HG02840 (cell line): ENCODE results near the gene PAX3.

Source experiments
- ATAC-seq: cut with Tn5 transposase; IDR thresholded peaks from one replicate; pipeline ENCODE4 v1.9.1; 2021; ENCODE audit warnings: mild to moderate bottlenecking, moderate library complexity, moderate number of reproducible peaks; ENCODE audit not compliant: unreplicated experiment, low FRiP score

Gene PAX3

GRCh38 chr2:222299906-222300725 lies 1.3 kb upstream of the PAX3 start:
- ATAC-seq, result no peak

GRCh38 chr2:222298001-222298310 lies 842 bp downstream of the PAX3 start:
- ATAC-seq, result no peak

- no peak for ATAC-seq
Measured at GRCh38 chr2:222297600-222297935, 1.2 kb downstream of the PAX3 start.

- ATAC-seq, result no peak
Measured at GRCh38 chr2:222296911-222297599, 1.7 kb downstream of the PAX3 start.

- no peak for ATAC-seq
Measured at GRCh38 chr2:222296311-222296741, 2.5 kb downstream of the PAX3 start.

DNA sequence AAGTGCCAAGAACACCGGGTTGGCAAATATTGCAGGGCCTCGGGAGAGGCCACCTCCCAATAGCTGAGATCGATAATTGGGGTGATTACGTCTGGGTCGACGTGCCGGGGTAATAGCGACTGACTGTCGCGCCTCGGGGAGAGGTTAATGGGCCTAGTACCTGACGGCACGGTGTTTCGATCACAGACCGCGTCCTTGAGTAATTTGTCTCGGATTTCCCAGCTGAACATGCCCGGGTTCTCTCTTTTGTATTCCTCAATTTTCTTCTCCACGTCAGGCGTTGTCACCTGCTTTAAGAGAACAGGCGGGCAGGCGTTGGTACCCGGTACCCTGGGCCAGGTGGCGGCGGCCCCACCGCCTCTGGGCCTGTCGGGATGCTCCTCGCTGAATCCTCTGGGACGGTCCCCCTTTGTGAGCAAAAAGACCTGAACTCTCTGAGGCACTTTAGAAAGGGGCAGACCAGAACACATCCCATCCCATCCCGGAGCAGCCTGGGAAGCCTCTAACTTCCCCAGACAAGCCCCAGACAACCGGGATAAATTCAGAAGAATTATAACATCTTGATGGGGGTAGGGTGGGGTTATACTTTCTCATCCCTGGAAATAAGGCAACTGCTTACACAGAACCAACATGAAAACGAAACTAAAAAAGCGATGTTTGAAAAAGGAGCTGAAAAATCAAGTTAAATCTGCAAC lies 3.3 kb downstream of the PAX3 start:
- no peak for ATAC-seq

DNA sequence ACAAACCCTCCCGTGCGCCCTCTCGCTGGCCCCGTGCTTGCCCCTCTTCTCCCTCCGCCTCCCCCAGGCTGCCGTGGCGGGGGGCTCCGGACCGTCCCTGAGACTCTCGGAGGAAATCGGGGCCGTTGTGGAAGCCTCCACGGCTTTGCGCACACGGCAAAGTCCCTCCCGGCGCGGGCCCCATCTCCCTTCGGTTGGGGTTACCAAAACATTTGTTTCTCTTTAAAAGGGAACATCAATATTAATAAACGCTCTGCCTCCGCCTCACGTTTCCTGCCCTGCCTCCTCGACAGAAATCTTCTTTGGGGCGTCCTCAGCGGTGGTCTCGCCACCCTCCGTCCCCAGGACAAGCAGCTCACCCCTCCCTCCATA lies 3.8 kb downstream of the PAX3 start:
- no peak for ATAC-seq

- ATAC-seq, result no peak
Measured at GRCh38 chr2:222293660-222294630, 4.9 kb downstream of the PAX3 start.

- ATAC-seq, result no peak
Measured at GRCh38 chr2:222292149-222293134, 6.4 kb downstream of the PAX3 start.

DNA sequence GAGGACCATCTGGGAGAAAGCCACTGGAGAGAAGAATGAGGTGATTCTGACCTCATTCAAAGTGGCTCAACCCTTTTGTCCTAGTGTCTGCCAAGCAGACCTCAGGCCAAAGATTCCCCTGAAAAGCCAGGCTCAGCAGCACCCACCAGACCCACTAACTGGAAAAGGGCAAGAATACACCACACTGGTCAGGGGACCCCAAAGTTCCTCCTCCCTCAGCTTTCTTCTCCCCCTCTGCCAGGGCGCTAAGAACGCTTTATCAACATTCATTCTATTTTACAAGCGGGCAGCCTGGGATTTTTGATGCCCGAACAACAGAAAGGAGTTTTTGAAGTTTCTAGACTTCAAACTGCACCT lies 7.3 kb downstream of the PAX3 start:
- no peak for ATAC-seq

GRCh38 chr2:222290736-222291484 lies 7.9 kb downstream of the PAX3 start:
- ATAC-seq, result no peak

DNA sequence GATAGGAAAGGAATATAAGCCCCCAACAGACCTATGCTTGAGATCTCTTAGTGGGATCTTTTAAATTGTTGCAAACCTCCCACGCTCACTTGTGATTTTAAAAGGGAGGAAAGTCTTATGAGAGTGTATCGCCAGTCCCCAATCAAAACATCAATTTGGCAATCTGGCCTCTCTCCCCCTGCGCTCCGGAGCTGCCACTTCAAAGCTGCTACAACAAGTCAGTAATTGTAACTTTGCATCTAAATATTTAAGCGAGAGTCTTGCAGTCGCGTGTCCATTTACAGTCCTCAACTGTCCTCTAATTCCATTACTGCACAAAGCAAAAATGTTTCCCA lies 8.4 kb downstream of the PAX3 start:
- ATAC-seq, result no peak

DNA sequence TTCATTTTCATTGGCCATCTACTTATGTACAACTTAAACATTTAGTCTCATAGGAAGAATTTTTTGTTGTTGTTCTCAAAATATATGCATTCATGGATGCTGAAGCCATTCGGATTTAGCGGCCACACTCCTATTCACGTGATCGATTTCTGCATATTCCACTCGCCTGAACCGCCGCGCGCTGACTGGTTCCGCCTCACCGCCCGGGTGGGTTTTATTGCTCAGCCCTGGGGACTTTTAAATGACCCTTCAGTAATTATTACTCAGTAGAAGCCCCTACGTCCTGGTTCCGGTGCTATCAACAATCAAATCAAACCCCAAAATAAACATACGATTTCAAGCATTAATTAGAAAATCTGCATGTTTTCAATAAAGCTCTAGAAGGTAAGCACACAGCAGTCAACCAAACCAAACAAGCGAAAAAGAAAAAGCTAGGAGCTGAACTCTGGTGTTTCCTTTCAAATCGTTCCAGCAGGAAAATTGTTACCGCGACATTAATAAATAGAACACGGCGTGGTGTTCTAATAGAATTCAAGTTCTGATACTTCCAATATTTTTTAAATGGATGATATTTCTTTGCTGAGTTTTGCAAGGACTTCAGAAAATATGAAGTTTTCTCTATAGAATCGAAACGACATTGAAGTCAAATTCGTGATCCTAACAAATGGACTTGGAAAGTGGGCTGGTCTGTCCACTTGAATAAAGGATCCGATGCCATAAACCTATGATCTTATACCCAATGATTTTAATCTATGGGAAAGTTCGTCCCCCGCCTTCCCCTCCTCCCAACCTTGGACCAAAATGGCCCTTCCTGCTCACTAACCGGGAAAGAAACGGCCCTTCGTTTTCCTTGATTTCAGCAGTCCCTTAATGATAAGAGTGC lies 9.3 kb downstream of the PAX3 start:
- ATAC-seq, result no peak

DNA sequence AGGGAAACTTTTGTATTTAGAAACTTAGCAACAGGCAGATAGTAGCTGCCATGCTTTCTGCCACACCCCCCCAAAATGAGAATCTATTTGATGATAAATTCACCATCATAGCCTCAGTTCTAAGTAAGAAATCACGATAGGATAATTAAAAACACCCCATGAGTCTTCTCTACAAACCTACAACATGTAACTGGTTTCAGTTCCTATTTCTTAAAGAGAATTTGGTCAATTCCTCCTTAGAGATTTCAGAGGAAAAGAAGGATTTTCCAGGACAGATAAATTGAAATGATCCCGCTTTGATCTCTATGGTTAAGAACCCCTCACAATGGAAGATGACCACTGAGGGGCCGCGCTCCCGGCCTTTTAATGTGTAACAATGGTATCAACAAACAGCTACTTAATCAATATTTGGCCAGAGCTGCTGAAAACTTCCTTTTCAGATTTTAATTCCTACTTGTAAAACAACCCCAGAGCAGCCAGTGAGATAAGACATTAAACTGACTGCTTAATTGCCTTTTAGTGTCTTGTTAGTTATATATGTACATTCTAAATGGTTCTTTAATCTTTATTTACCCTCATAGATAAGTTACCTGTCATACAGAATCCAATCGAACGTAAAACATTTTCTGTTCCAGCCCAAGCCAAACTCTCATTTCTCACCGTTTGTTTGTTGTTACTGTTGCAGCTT lies 10.1 kb downstream of the PAX3 start:
- ATAC-seq, result no peak

DNA sequence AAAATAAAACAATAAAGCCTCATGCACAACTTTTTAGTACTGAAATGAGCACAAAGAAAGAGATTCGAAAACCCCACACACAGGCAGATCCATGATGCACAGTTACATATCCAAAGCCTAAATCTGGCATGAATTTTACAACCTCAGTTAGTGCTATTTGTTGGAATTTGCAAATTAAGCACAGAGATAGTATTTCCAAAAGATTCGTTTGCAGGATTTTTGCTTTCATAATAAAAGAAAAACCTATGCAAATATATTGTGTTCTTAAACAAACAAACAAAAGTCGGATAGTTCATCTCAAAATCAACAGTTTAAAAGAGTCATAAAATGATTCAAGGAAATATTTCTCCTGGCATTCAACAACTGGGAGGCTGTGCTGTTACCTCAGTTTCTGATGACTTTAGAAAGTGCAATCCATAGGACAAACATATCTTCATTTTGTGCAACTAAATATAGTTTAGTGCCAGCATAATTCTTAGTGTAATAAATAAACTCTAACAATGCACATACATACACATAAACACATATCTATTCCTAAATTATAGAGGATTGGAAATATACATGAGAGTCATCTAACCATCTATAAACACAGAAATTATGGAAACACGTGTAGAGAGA lies 10.8 kb downstream of the PAX3 start:
- no peak for ATAC-seq

DNA sequence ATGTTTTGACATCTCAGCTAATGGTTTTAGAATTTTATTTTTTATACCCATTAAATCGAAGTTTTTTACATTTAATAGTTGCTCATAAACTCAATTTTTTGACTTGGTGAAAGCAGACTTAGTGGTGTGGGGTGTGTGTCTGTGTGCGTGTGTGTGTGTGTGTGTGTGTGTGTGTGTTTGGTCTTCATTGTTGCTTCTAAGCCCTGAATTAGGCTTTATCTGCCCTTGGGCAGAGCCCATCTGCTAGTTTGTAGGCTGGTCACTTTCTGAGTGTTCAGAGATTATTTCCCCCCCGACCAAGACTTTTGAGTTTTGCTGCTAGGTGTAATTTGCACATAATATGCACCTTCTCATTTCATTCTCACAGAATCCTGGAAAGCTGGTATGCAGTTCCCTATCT lies 14.3 kb downstream of the PAX3 start:
- ATAC-seq, result no peak

- ATAC-seq, result no peak
Measured at GRCh38 chr2:222283634-222284033, 15.2 kb downstream of the PAX3 start.
